Astrocyte (in vitro differentiated cells and primary cell): ENCODE measurements around the gene ANK3. TPM values are rescaled to one million over a fixed set of nuclear protein-coding genes. Genes with fewer than 3 reads are reported as not detected.

ENCODE experiments used
- DNase-seq: peaks from one replicate; pipeline ENCODE4 v3.0.0-alpha.2; 2010; ENCODE audit warnings: low read depth
- FAIRE-seq: peaks from 2 replicates; lab custom pipeline; 2011; peaks lifted over from hg19 to GRCh38; lab: Jason Lieb, UNC
- H2AFZ ChIP-seq: 2 replicates; pipeline ENCODE4 v1.6.0; 2012; ENCODE audit warnings: low read depth, low read length, inconsistent platforms
- H3K27ac ChIP-seq: 2 replicates; pipeline ENCODE4 v1.5.1; 2011; ENCODE audit warnings: low read depth, low read length, inconsistent platforms
- H3K27me3 ChIP-seq: 2 replicates; pipeline ENCODE4 v1.6.0; 2011; ENCODE audit warnings: low read length, inconsistent platforms; ENCODE audit not compliant: insufficient read depth
- H3K36me3 ChIP-seq: 2 replicates; pipeline ENCODE4 v1.5.1; 2011; ENCODE audit warnings: low read length, inconsistent platforms; ENCODE audit not compliant: insufficient read depth
- H3K4me1 ChIP-seq: 2 replicates; pipeline ENCODE4 v1.5.1; 2011; ENCODE audit warnings: low read length, inconsistent platforms; ENCODE audit not compliant: insufficient read depth
- H3K4me2 ChIP-seq: 2 replicates; pipeline ENCODE4 v1.6.0; 2012; ENCODE audit warnings: low read length, inconsistent platforms
- H3K4me3 ChIP-seq: 2 replicates; pipeline ENCODE4 v1.5.1; 2011; ENCODE audit warnings: low read depth, mild to moderate bottlenecking, low read length, inconsistent platforms; ENCODE audit not compliant: insufficient read depth
- H3K79me2 ChIP-seq: 2 replicates; pipeline ENCODE4 v1.6.0; 2012; ENCODE audit warnings: mild to moderate bottlenecking, low read length, inconsistent platforms; ENCODE audit not compliant: insufficient read depth
- H3K9ac ChIP-seq: 2 replicates; pipeline ENCODE4 v1.6.0; 2012; ENCODE audit warnings: mild to moderate bottlenecking, low read length, inconsistent platforms
- H3K9me3 ChIP-seq: 2 replicates; pipeline ENCODE4 v1.5.1; 2012; ENCODE audit warnings: low read depth, mild to moderate bottlenecking, low read length, inconsistent platforms; ENCODE audit not compliant: insufficient read depth
- H4K20me1 ChIP-seq: 2 replicates; pipeline ENCODE4 v1.6.0; 2012; ENCODE audit warnings: low read length, inconsistent platforms; ENCODE audit not compliant: insufficient read depth
- H3K27ac Mint-ChIP-seq: one replicate; pipeline ENCODE4 v1.8.0; 2021; ENCODE audit warnings: mild to moderate bottlenecking, mixed read lengths; ENCODE audit not compliant: unreplicated experiment
- H3K27me3 Mint-ChIP-seq: one replicate; pipeline ENCODE4 v1.8.0; 2021; ENCODE audit warnings: low read depth, mixed read lengths; ENCODE audit not compliant: unreplicated experiment
- H3K36me3 Mint-ChIP-seq: one replicate; pipeline ENCODE4 v1.8.0; 2021; ENCODE audit warnings: low read depth, mixed read lengths; ENCODE audit not compliant: unreplicated experiment
- H3K4me1 Mint-ChIP-seq: one replicate; pipeline ENCODE4 v1.8.0; 2021; ENCODE audit warnings: low read depth, mixed read lengths; ENCODE audit not compliant: unreplicated experiment
- H3K4me3 Mint-ChIP-seq: one replicate; pipeline ENCODE4 v1.8.0; 2021; ENCODE audit warnings: mild to moderate bottlenecking, moderate library complexity, mixed read lengths; ENCODE audit not compliant: unreplicated experiment
- H3K9me3 Mint-ChIP-seq: one replicate; pipeline ENCODE4 v1.8.0; 2021; ENCODE audit warnings: mild to moderate bottlenecking, mixed read lengths; ENCODE audit not compliant: unreplicated experiment
- EZH2 ChIP-seq: IDR thresholded peaks from 2 replicates; pipeline ENCODE4 v1.6.1; 2012; ENCODE audit warnings: mild to moderate bottlenecking, low read length, inconsistent platforms; ENCODE audit not compliant: insufficient read depth
- total RNA-seq: library from RNA; stranded (reverse); gene quantifications from 2 replicates; pipeline ENCODE4 v1.2.1, GENCODE V29; 2021
- TF ChIP-seq, protein P1 (sequence below): IDR thresholded peaks from 2 replicates; pipeline ENCODE4 v1.5.1; 2011; ENCODE audit warnings: low read depth, mild to moderate bottlenecking, inconsistent platforms, low read length, moderate library complexity; ENCODE audit not compliant: insufficient read depth

Gene ANK3
- total RNA-seq, 1 donor from 2014 or later: 21.1 TPM

DNA sequence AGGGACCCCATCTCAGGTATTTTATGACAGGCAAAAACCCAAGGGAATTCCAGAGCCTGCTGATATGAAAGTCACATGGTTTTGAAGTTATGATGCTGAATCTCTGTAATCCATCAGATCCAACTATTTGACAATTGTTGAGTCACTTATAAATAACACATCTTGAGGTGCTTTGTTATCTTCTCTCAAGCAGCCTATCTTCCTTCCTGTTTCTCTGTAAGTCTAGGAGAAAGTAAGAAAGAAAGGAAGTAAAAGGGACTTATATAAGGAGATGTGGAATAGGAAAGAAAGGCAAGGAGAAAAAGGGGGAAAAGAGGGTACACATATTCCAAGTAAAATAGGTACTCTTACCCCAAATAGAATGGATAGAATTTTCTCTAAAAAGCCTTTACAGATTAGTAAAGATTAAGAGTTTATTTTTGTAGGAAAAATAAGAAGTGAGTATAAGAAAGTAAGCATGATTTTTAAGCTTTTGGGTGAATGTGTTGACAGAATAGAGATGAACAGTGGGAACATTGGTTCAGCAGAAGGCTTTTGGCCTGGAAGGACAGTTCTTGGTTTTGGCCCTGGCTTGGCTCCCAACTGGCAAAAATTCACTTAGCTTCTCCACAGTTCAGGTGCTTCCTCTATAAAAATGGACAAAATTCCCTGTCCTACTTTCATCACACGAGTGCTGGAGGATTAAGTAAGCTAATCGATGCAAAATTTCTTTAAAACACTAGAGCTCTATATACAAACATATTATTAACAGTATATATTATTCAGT, 39.6 kb upstream of the ANK3 start:
- H3K4me3 ChIP-seq: no peak overlapping the region
- H3K27ac ChIP-seq: peak overlapping the region; percentile 84
- peak overlapping the region; percentile 6 for H3K4me2 ChIP-seq
- Mint-ChIP-seq H3K4me1 (peaks cover 55% of the 10 kb centered on the region), H3K36me3 (no peaks in the 10 kb centered on the region), H3K4me3 (no peak overlapping the region), H3K9me3 (no peaks in the 10 kb centered on the region), H3K27me3 (no peaks in the 10 kb centered on the region), H3K27ac (peak overlapping the region; percentile 90)
- H2AFZ ChIP-seq: no peak overlapping the region
- H3K27me3 ChIP-seq: no peaks in the 10 kb centered on the region
- no peaks in the 10 kb centered on the region for H3K9me3 ChIP-seq
- no peak for FAIRE-seq
- no peaks in the 10 kb centered on the region for H3K79me2 ChIP-seq
- H3K36me3 ChIP-seq: no peaks in the 10 kb centered on the region
- DNase-seq: peak; percentile 81
- peaks cover 72% of the 10 kb centered on the region for H3K4me1 ChIP-seq
- no peaks in the 10 kb centered on the region for H4K20me1 ChIP-seq
- no peak for TF ChIP-seq EZH2
- TF ChIP-seq, protein P1, sequence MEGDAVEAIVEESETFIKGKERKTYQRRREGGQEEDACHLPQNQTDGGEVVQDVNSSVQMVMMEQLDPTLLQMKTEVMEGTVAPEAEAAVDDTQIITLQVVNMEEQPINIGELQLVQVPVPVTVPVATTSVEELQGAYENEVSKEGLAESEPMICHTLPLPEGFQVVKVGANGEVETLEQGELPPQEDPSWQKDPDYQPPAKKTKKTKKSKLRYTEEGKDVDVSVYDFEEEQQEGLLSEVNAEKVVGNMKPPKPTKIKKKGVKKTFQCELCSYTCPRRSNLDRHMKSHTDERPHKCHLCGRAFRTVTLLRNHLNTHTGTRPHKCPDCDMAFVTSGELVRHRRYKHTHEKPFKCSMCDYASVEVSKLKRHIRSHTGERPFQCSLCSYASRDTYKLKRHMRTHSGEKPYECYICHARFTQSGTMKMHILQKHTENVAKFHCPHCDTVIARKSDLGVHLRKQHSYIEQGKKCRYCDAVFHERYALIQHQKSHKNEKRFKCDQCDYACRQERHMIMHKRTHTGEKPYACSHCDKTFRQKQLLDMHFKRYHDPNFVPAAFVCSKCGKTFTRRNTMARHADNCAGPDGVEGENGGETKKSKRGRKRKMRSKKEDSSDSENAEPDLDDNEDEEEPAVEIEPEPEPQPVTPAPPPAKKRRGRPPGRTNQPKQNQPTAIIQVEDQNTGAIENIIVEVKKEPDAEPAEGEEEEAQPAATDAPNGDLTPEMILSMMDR: no peak
- peak overlapping the region; percentile 25 for H3K9ac ChIP-seq

DNA sequence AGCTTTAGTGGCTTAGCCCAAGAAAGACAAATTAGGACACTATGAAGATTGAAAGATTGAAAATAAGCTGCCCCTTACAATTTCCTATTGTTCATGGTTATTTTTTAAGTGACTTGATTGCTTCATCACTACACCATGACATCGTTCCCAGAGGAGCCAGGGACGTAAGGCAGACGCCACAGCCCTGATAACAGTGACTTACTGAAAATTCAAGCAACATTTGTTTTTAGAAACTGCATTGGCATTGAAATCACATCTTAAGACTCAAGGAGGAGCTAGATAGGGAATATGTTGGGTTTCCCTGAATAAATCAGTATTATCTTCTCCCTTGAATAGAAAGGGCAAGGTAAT, 38.7 kb upstream of the ANK3 start:
- DNase-seq: peak; percentile 63
- peak overlapping the region; percentile 6 for H3K4me2 ChIP-seq
- H3K4me3 Mint-ChIP-seq: no peak overlapping the region

More for the DNA sequence above, 38.7 kb upstream of the ANK3 start:
- Histone ChIP-seq H3K27ac (peak overlapping the region; percentile 84), H3K9me3 (no peaks in the 10 kb centered on the region), H3K36me3 (no peaks in the 10 kb centered on the region), H3K9ac (no peak overlapping the region), H3K4me1 (peaks cover 77% of the 10 kb centered on the region), H4K20me1 (no peaks in the 10 kb centered on the region), H2AFZ (peak overlapping the region; percentile 1), H3K4me3 (no peak overlapping the region), H3K27me3 (no peaks in the 10 kb centered on the region), H3K79me2 (no peaks in the 10 kb centered on the region)
- Mint-ChIP-seq H3K27ac (peak overlapping the region; percentile 90), H3K4me1 (peaks cover 52% of the 10 kb centered on the region), H3K9me3 (no peaks in the 10 kb centered on the region), H3K27me3 (no peaks in the 10 kb centered on the region), H3K36me3 (no peaks in the 10 kb centered on the region)
- FAIRE-seq: no peak
- TF ChIP-seq EZH2: no peak
- TF ChIP-seq, protein P1: no peak
